Measurements from ENCODE around the gene CFAP61.

GRCh38 chr20:20395087-20395486 lies 342.8 kb downstream of the CFAP61 start:
- TF ChIP-seq CTCF (IDR thresholded peaks at IDR 0.05), result no peak
- no peak for TF ChIP-seq POLR2A (IDR thresholded peaks at IDR 0.05)

All from heart left ventricle (tissue), 13 donors.